ENCODE results near the gene ZNF610. TPM values are rescaled to one million over a fixed set of nuclear protein-coding genes. Genes with fewer than 3 reads are reported as not detected.
"Not testable (repeated sequence)": the region's sequence is repeated elsewhere in the genome, so short reads cannot be mapped to it uniquely, and the experiment has no call there.

Gene ZNF610
- 5.1 TPM for total RNA-seq
- long read RNA-seq, partial matches to known transcripts, result 0 of 1 reads
- long read RNA-seq, other reads (novel, unspliced or antisense), result 0 of 1 reads

DNA sequence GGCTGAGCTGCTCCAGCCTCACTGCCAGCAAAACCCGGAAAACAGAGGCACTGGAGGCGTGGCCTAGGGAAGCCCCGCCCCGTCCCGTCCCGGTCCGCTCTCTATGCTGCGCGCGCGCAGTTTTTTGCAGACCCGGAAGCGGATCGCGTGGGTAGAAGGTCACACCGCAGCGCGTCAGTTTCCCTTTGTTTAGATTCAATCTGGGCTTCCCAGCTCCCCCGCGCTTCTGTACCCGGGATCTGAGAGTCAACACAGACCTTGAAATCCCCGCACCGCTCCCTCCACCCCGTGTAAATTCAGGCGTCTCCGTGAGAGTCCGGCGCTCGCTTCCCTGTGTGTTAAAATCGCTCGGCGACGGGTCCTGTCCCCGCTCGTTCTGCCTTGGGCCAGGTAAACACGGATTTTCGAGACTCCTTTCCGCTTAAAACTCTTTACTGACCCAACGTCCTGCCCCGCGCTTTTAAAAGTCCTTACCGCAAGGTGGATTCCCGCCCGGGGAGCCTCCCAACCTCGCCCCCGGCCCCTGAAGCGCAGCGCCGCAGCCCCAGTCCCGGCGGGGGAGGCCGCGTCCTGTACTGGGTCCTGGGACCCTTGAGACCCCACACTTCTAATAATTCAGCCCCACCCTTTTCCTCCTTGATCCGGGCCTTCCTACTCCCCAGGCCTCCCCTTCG lies at the start of gene ZNF610:
ZNF610 (plus strand) TSS at position 127 of the 674 bp plus-strand sequence. CDS start 12,930 bp downstream, outside the sequence.
- H3K4me1 ChIP-seq, result peaks cover 13% of the 10 kb centered on the region
- TF ChIP-seq, protein P1, sequence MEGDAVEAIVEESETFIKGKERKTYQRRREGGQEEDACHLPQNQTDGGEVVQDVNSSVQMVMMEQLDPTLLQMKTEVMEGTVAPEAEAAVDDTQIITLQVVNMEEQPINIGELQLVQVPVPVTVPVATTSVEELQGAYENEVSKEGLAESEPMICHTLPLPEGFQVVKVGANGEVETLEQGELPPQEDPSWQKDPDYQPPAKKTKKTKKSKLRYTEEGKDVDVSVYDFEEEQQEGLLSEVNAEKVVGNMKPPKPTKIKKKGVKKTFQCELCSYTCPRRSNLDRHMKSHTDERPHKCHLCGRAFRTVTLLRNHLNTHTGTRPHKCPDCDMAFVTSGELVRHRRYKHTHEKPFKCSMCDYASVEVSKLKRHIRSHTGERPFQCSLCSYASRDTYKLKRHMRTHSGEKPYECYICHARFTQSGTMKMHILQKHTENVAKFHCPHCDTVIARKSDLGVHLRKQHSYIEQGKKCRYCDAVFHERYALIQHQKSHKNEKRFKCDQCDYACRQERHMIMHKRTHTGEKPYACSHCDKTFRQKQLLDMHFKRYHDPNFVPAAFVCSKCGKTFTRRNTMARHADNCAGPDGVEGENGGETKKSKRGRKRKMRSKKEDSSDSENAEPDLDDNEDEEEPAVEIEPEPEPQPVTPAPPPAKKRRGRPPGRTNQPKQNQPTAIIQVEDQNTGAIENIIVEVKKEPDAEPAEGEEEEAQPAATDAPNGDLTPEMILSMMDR (IDR thresholded peaks at IDR 0.05; ENCODE audit: borderline replicate concordance), result no peak
- no peaks in the 10 kb centered on the region for H3K27me3 ChIP-seq (ENCODE audit: low read depth)
- peak within 1 kb of the TSS; percentile 82 for H3K4me3 ChIP-seq
- H3K9me3 ChIP-seq (replicated peaks), result peaks cover 42% of the 10 kb centered on the region
- intact Hi-C loops (cut with micrococcal nuclease), result no loop called here
- DNase-seq, result peak; percentile 92
- peaks cover 9% of the 10 kb centered on the region for H3K36me3 ChIP-seq
- peak within 1 kb of the TSS; percentile 85 for H3K27ac ChIP-seq (replicated peaks)

DNA sequence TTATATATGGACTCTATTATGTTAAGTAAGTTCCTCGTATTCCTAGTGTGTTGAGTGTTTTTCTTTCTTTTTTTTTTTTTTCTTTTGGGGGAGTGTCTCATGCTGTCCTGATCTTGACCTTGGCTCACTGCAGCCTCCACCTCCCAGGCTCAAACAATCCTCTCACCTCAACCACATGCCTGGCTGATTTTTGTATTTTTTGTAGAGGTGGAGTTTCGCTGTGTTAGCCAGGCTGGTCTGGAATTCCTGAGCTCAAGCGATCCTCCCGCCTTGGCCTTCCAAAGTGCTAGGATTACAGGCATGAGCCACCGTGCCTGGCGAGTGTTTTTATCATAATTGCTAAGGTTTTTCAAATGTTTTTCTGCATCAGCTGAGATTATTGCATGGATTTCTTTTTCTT lies 49.8 kb upstream of the ZNF610 start:
- H3K9me3 ChIP-seq (replicated peaks), result no peaks in the 10 kb centered on the region
- no peak overlapping the region for H3K4me3 ChIP-seq
- peaks cover 89% of the 10 kb centered on the region for H3K36me3 ChIP-seq
- no peak for DNase-seq
- intact Hi-C loops (cut with micrococcal nuclease), result no loop called here
- no peak overlapping the region for H3K27ac ChIP-seq (replicated peaks)
- no peaks in the 10 kb centered on the region for H3K4me1 ChIP-seq
- TF ChIP-seq, protein P1 (IDR thresholded peaks at IDR 0.05; ENCODE audit: borderline replicate concordance), result no peak
- no peaks in the 10 kb centered on the region for H3K27me3 ChIP-seq (ENCODE audit: low read depth)

DNA sequence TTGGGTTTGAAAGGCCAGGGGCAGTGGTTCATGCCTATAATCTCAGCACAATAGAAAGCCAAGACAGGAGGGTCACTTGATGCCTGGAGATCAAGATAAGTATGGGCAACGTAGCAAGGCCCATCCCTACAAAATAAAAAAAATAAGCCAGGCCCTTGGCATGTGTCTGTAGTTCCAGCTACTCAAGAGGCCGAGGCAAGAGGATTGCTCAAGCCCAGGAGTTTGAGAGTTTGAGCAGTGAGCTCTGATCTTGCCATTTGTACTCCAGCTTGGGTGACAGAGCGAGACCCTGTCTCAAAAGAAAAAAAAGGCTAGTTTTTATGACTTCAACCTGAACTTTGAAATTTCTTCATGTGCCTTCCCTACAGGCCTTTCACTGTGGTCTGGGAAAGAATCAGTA lies 44.3 kb upstream of the ZNF610 start:
- Histone ChIP-seq H3K27me3 (ENCODE audit: low read depth) (no peaks in the 10 kb centered on the region), H3K4me1 (peaks cover 8% of the 10 kb centered on the region), H3K36me3 (peaks cover 62% of the 10 kb centered on the region), H3K4me3 (no peak overlapping the region), H3K9me3 (replicated peaks) (peaks cover 6% of the 10 kb centered on the region), H3K27ac (replicated peaks) (no peak overlapping the region)
- intact Hi-C loops (cut with micrococcal nuclease), result no loop called here
- TF ChIP-seq, protein P1 (IDR thresholded peaks at IDR 0.05; ENCODE audit: borderline replicate concordance), result no peak
- no peak for DNase-seq

DNA sequence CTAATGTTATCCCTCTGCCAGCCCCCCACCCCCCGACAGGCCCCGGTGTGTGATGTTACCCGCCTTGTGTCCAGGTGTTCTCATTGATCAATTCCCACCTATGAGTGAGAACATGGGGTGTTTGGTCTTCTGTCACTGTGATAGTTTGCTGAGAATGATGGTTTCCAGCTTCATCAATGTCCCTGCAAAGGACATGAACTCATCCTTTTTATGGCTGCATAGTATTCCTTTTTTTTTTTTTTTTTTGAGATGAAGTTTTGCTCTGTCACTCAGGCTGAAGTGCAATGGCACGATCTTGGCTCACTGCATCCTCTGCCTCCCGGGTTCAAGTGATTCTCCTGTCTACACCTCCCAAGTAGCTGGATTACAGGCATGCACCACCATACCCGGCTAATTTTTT lies 43.1 kb upstream of the ZNF610 start:
- H3K27me3 ChIP-seq (ENCODE audit: low read depth); H3K9me3 ChIP-seq (replicated peaks); DNase-seq; H3K4me3 ChIP-seq; intact Hi-C loops (cut with micrococcal nuclease); H3K27ac ChIP-seq (replicated peaks): not testable (repeated sequence)
- Histone ChIP-seq H3K36me3 (peaks cover 52% of the 10 kb centered on the region), H3K4me1 (peaks cover 17% of the 10 kb centered on the region)

DNA sequence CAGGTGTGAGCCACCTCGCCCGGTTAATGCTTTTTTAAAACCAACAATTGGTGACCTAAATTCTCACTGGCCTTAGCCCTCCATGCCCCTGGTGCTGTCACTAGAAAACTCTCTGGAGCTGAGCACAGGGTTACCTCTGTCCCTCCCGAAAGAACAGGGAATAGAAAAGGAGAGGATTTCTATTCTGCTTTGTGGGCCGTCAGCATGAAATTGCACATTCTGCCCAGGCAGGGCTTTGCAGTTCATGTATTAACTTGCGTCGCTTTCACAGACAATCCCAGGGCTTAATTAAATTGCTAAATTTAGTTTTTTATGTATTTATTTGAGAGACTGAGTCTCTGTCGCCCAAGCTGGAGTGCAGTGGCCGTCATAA lies 39.7 kb upstream of the ZNF610 start:
- Histone ChIP-seq H3K27ac (replicated peaks) (peak overlapping the region; percentile 97), H3K27me3 (ENCODE audit: low read depth) (no peaks in the 10 kb centered on the region), H3K4me1 (peaks cover 22% of the 10 kb centered on the region), H3K4me3 (peak overlapping the region; percentile 95), H3K9me3 (replicated peaks) (peaks cover 6% of the 10 kb centered on the region), H3K36me3 (peaks cover 45% of the 10 kb centered on the region)
- intact Hi-C loops (cut with micrococcal nuclease), result no loop called here
- TF ChIP-seq, protein P1 (IDR thresholded peaks at IDR 0.05; ENCODE audit: borderline replicate concordance), result no peak
- no peak for DNase-seq

All from left ventricle myocardium inferior (tissue), 1 donor.